K562 (cell line): Measurements from ENCODE around the gene STK4. TPM values are rescaled to one million over a fixed set of nuclear protein-coding genes. Genes with fewer than 3 reads are reported as not detected.

Source experiments
- ATAC-seq: fragments of 200-7000 bp; cut with Tn5 transposase; 3 replicates; pipeline ENCODE4 v1.9.1; 2020; ENCODE audit warnings: moderate library complexity
- BruUV-seq: library from RNA; stranded (reverse); fragments of 400-500 nt; replicated peaks from 2 replicates; lab custom pipeline; 2021; lab: Mats Ljungman, UMichigan
- CTCF ChIA-PET: fragments of 300-600 bp; formaldehyde crosslinking; extraction: SDS; loops from one replicate; lab custom pipeline; 2021; ENCODE audit warnings: low intra/inter-chr PET ratio; lab: Yijun Ruan, JAX
- POLR2A ChIA-PET: fragments of 300-600, 350-650 bp; sonication (Branson Sonifier 250); formaldehyde crosslinking; extraction: SDS; loops from one replicate; lab custom pipeline; 2021; ENCODE audit warnings: antibody characterized with exemption, inconsistent platforms; lab: Yijun Ruan, JAX
- DNase-seq, 4 experiments: peaks; one replicate each; pipeline versions ENCODE4 v3.0.0 to v3.0.0-alpha.2; 2011 to 2018; ENCODE audit warnings: low spot score in 3 of 4, mixed read lengths in 3 of 4; ENCODE audit errors: extremely low read depth in 1 of 4
- FAIRE-seq: peaks from 2 replicates; lab custom pipeline; 2011; peaks lifted over from hg19 to GRCh38; lab: Jason Lieb, UNC
- H2AFZ ChIP-seq: 2 replicates; pipeline ENCODE4 v1.6.0; 2011; ENCODE audit warnings: low read depth, low read length, control low read depth, inconsistent platforms
- H3K27ac ChIP-seq: fragments of 200-600 bp; 3 replicates; pipeline ENCODE4 v1.8.0; 2011; ENCODE audit warnings: low read depth, mild to moderate bottlenecking, control low read depth, inconsistent platforms, low read length, moderate library complexity, mixed read lengths; ENCODE audit errors: extremely low read depth
- H3K27me3 ChIP-seq, 2 experiments: fragments of 300-600 bp in 1 of 2; 2 replicates in 1 of 2; 3 replicates in 1 of 2; pipeline versions ENCODE4 v1.6.0 to v1.8.0; 2011; ENCODE audit warnings: inconsistent platforms in 2 of 2, low read length in 2 of 2, mild to moderate bottlenecking in 1 of 2, mixed read lengths in 1 of 2, moderate library complexity in 1 of 2; ENCODE audit not compliant: control insufficient read depth in 2 of 2, insufficient read depth in 2 of 2
- H3K36me3 ChIP-seq: fragments of 300-600 bp; 3 replicates; pipeline ENCODE4 v1.8.0; 2011; ENCODE audit warnings: mild to moderate bottlenecking, low read length, inconsistent platforms; ENCODE audit not compliant: control insufficient read depth, insufficient read depth
- H3K4me1 ChIP-seq, 2 experiments: fragments of 200-600 bp in 1 of 2; replicated peaks in 1 of 2; 2 replicates in 1 of 2; 3 replicates in 1 of 2; pipeline versions ENCODE4 v1.5.1 to v1.8.0; 2011; ENCODE audit warnings: inconsistent platforms in 2 of 2, low read length in 2 of 2, mild to moderate bottlenecking in 1 of 2, mixed read lengths in 1 of 2, moderate library complexity in 1 of 2; ENCODE audit not compliant: control insufficient read depth in 2 of 2, insufficient read depth in 2 of 2
- H3K4me2 ChIP-seq: 2 replicates; pipeline ENCODE4 v1.6.1; 2011; ENCODE audit warnings: low read length, control low read depth, inconsistent platforms, mixed read lengths; ENCODE audit not compliant: insufficient read depth
- H3K4me3 ChIP-seq: fragments of 200-600 bp; sonication (generic), shearing (Covaris generic); 2 replicates; pipeline ENCODE4 v1.5.1; 2016; ENCODE audit warnings: control low read depth, inconsistent platforms
- H3K79me2 ChIP-seq: fragments of 200-600 bp; 3 replicates; pipeline ENCODE4 v1.8.0; 2011; ENCODE audit warnings: low read length, inconsistent platforms; ENCODE audit not compliant: control insufficient read depth, insufficient read depth
- H3K9ac ChIP-seq, 2 experiments: 2 replicates each; pipeline versions ENCODE4 v1.6.0 to v1.6.1; 2011; ENCODE audit warnings: low read depth in 2 of 2, low read length in 2 of 2, control low read depth in 1 of 2, inconsistent platforms in 1 of 2, mild to moderate bottlenecking in 1 of 2, mixed read lengths in 1 of 2; ENCODE audit not compliant: insufficient read depth in 1 of 2
- H3K9me1 ChIP-seq: one replicate; pipeline ENCODE4 v1.6.0; 2011; ENCODE audit warnings: inconsistent platforms, mild to moderate bottlenecking, low read length, moderate library complexity; ENCODE audit not compliant: control insufficient read depth, insufficient read depth
- H3K9me3 ChIP-seq: replicated peaks from 2 replicates; pipeline ENCODE4 v1.5.1; 2011; ENCODE audit warnings: low read depth, low read length, inconsistent platforms; ENCODE audit not compliant: control insufficient read depth, insufficient read depth
- H4K20me1 ChIP-seq: replicated peaks from 2 replicates; pipeline ENCODE4 v1.6.1; 2011; ENCODE audit warnings: low read length, inconsistent platforms, mixed read lengths; ENCODE audit not compliant: control insufficient read depth, insufficient read depth
- BHLHE40 ChIP-seq: IDR thresholded peaks from 2 replicates; pipeline ENCODE4 v1.6.1; 2011; ENCODE audit warnings: low read length, improper control_type of control experiment
- ELF1 ChIP-seq: fragments of 200-800 bp; sonication (Bioruptor generic); IDR thresholded peaks from 2 replicates; pipeline ENCODE4 v1.6.1; 2016; ENCODE audit warnings: missing genetic modification characterization, missing compliant biosample characterization
- ELF4 ChIP-seq: fragments of 450-650 bp; formaldehyde crosslinking; IDR thresholded peaks from 2 replicates; pipeline ENCODE4 v1.4.0; 2022; ENCODE audit warnings: missing genetic modification characterization
- EWSR1 ChIP-seq: fragments of 450-650 bp; IDR thresholded peaks from 2 replicates; pipeline ENCODE4 v1.6.1; 2018; ENCODE audit warnings: borderline replicate concordance, mild to moderate bottlenecking, low read depth, moderate library complexity; ENCODE audit not compliant: partially characterized antibody
- FOSL1 ChIP-seq: fragments of 200-800 bp; sonication (Bioruptor generic); conservative IDR thresholded peaks from 2 replicates; pipeline ENCODE4 v1.6.1; 2016; ENCODE audit warnings: missing genetic modification characterization, missing compliant biosample characterization
- MBD2 ChIP-seq: sonication (generic); IDR thresholded peaks from 2 replicates; pipeline ENCODE4 v1.6.1; 2016; ENCODE audit warnings: low read depth, borderline replicate concordance
- NONO ChIP-seq, 2 experiments: fragments of 200-400 bp in 1 of 2; fragments of 450-650 bp in 1 of 2; formaldehyde crosslinking in 1 of 2; IDR thresholded peaks; 2 replicates each; pipeline ENCODE4 v1.6.1; 2017; ENCODE audit warnings: low read depth in 2 of 2, mild to moderate bottlenecking in 2 of 2, moderate library complexity in 2 of 2, low read length in 1 of 2
- POLR2AphosphoS5 ChIP-seq: IDR thresholded peaks from 2 replicates; pipeline ENCODE4 v1.6.1; 2011; ENCODE audit warnings: mild to moderate bottlenecking, low read depth, low read length, moderate library complexity; ENCODE audit not compliant: control insufficient read depth, insufficient read depth
- WHSC1 ChIP-seq: IDR thresholded peaks from one replicate; pipeline ENCODE4 v1.6.1; 2012; ENCODE audit warnings: low read length, control low read depth, inconsistent platforms
- ZNF134 ChIP-seq: fragments of 250-450 bp; sonication (Bioruptor Pico); conservative IDR thresholded peaks from 2 replicates; pipeline ENCODE4 v1.4.0; 2020
- ZNF316 ChIP-seq: fragments of 450-650 bp; IDR thresholded peaks from 2 replicates; pipeline ENCODE4 v1.6.1; 2016
- ZNF778 ChIP-seq: fragments of 450-650 bp; formaldehyde crosslinking; IDR thresholded peaks from 2 replicates; pipeline ENCODE4 v1.4.0; 2020; ENCODE audit warnings: mild to moderate bottlenecking, moderate library complexity
- WGBS: fragments of 100-300 bp; shearing (Covaris generic); methylation state at CpG from one replicate; pipeline ENCODE4 v1.1.6; 2016; ENCODE audit warnings: low coverage, mixed read lengths; ENCODE audit not compliant: insufficient coverage; ENCODE audit errors: missing lambda C conversion rate; 5-methylcytosine and 5-hydroxymethylcytosine counted together
- in situ Hi-C: fragments of 300-500 bp; cut with MboI; formaldehyde crosslinking; loops from 4 replicates; pipeline ENCODE4 v1.15.0; 2018; ENCODE audit warnings: inconsistent platforms, mixed read lengths
- intact Hi-C: fragments of 100-400 bp; cut with micrococcal nuclease; formaldehyde crosslinking; loops from 2 replicates; pipeline ENCODE4 v1.14.2; 2022
- polyA plus RNA-seq, 8 experiments: library from polyadenylated mRNA; depleted of rRNA in 4 of 8; stranded (reverse) in 5 of 8; unstranded in 3 of 8; fragments of >200 nt; fragmentation: Nextera tagmentation in 2 of 8; fragmentation: Illumina TruSeq in 1 of 8; extraction: Ambion mirVana in 2 of 8; extraction: Trizol in 1 of 8; gene quantifications; 2 replicates each; pipeline versions ENCODE4 v1.2.1 to v1.2.3, GENCODE V29; 2011 to 2014; ENCODE audit warnings: inconsistent platforms in 1 of 8, missing spikeins in 1 of 8
- total RNA-seq, 7 experiments: library from RNA; depleted of rRNA in 6 of 7; stranded (reverse); fragments of >200 nt in 6 of 7; fragmentation: Illumina TruSeq in 2 of 7; extraction: Trizol in 2 of 7; gene quantifications; 2 replicates each; pipeline versions ENCODE4 v1.2.1 to v1.2.3, GENCODE V29; 2011 to 2021; ENCODE audit warnings: low replicate concordance in 1 of 7
- TF ChIP-seq, protein P1 (sequence below): fragments of 250-450 bp; sonication (Bioruptor Pico); IDR thresholded peaks from 2 replicates; pipeline ENCODE4 v1.8.0; 2021; ENCODE audit warnings: borderline replicate concordance, mild to moderate bottlenecking, moderate library complexity; ENCODE audit not compliant: poor library complexity, severe bottlenecking
- TF ChIP-seq, protein P2 (sequence below): fragments of 250-450 bp; sonication (Bioruptor Pico); IDR thresholded peaks from 2 replicates; pipeline ENCODE4 v1.8.0; 2022; ENCODE audit warnings: inconsistent platforms, mild to moderate bottlenecking, moderate library complexity, borderline replicate concordance
- TF ChIP-seq, protein P3 (sequence below): fragments of 250-450 bp; sonication (Bioruptor Pico); IDR thresholded peaks from 2 replicates; pipeline ENCODE4 v1.4.0; 2020

Gene STK4
- total and polyA plus RNA-seq, 9 of the 15 experiments (the other 6 are each of a cell fraction or from before 2014, with no cell fraction given): 11.9 to 30.6 (median 22.2) TPM

GRCh38 chr20:44945261-44945660 lies 21.1 kb upstream of the STK4 start:
- no peak for ATAC-seq
- Histone ChIP-seq H3K4me3 (no peak overlapping the region), H2AFZ (no peak overlapping the region), H4K20me1 (peaks cover 13% of the 10 kb centered on the region), H3K27me3 (no peaks in the 10 kb centered on the region), H3K4me1 (no peaks in the 10 kb centered on the region), H3K9me1 (no peaks in the 10 kb centered on the region), H3K9ac (no peak overlapping the region), H3K36me3 (peaks cover 97% of the 10 kb centered on the region), H3K4me2 (no peak overlapping the region), H3K27ac (no peak overlapping the region), H3K9me3 (no peaks in the 10 kb centered on the region), H3K79me2 (no peaks in the 10 kb centered on the region)
- intact Hi-C loops: no loop called here
- 87% methylated on average over 6 of the region's 6 CpGs for WGBS
- in situ Hi-C loops: no loop called here
- TF ChIP-seq ZNF778 (no peak), ELF1 (no peak), EWSR1 (no peak), BHLHE40 (no peak), WHSC1 (no peak), ZNF134 (CRISPR knock-in tag) (no peak), ELF4 (no peak), NONO (IDR thresholded peaks at IDR 0.05; ENCODE audit: low read depth in 2 of 2, low read length in 1 of 2) (no peak), FOSL1 (tag) (no peak), ZNF316 (no peak), MBD2 (no peak), POLR2AphosphoS5 (no peak)
- TF ChIP-seq, protein P1, sequence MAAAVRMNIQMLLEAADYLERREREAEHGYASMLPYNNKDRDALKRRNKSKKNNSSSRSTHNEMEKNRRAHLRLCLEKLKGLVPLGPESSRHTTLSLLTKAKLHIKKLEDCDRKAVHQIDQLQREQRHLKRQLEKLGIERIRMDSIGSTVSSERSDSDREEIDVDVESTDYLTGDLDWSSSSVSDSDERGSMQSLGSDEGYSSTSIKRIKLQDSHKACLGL (CRISPR knock-in tag): no peak
- TF ChIP-seq, protein P2, sequence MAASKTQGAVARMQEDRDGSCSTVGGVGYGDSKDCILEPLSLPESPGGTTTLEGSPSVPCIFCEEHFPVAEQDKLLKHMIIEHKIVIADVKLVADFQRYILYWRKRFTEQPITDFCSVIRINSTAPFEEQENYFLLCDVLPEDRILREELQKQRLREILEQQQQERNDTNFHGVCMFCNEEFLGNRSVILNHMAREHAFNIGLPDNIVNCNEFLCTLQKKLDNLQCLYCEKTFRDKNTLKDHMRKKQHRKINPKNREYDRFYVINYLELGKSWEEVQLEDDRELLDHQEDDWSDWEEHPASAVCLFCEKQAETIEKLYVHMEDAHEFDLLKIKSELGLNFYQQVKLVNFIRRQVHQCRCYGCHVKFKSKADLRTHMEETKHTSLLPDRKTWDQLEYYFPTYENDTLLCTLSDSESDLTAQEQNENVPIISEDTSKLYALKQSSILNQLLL (CRISPR knock-in tag): no peak
- TF ChIP-seq, protein P3, sequence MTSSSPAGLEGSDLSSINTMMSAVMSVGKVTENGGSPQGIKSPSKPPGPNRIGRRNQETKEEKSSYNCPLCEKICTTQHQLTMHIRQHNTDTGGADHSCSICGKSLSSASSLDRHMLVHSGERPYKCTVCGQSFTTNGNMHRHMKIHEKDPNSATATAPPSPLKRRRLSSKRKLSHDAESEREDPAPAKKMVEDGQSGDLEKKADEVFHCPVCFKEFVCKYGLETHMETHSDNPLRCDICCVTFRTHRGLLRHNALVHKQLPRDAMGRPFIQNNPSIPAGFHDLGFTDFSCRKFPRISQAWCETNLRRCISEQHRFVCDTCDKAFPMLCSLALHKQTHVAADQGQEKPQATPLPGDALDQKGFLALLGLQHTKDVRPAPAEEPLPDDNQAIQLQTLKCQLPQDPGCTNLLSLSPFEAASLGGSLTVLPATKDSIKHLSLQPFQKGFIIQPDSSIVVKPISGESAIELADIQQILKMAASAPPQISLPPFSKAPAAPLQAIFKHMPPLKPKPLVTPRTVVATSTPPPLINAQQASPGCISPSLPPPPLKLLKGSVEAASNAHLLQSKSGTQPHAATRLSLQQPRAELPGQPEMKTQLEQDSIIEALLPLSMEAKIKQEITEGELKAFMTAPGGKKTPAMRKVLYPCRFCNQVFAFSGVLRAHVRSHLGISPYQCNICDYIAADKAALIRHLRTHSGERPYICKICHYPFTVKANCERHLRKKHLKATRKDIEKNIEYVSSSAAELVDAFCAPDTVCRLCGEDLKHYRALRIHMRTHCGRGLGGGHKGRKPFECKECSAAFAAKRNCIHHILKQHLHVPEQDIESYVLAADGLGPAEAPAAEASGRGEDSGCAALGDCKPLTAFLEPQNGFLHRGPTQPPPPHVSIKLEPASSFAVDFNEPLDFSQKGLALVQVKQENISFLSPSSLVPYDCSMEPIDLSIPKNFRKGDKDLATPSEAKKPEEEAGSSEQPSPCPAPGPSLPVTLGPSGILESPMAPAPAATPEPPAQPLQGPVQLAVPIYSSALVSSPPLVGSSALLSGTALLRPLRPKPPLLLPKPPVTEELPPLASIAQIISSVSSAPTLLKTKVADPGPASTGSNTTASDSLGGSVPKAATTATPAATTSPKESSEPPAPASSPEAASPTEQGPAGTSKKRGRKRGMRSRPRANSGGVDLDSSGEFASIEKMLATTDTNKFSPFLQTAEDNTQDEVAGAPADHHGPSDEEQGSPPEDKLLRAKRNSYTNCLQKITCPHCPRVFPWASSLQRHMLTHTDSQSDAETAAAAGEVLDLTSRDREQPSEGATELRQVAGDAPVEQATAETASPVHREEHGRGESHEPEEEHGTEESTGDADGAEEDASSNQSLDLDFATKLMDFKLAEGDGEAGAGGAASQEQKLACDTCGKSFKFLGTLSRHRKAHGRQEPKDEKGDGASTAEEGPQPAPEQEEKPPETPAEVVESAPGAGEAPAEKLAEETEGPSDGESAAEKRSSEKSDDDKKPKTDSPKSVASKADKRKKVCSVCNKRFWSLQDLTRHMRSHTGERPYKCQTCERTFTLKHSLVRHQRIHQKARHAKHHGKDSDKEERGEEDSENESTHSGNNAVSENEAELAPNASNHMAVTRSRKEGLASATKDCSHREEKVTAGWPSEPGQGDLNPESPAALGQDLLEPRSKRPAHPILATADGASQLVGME (CRISPR knock-in tag): no peak
- CTCF ChIA-PET: no interaction called here
- DNase-seq: no peak
- BruUV-seq: no TSS peak
- POLR2A ChIA-PET: interaction anchor here (0.6 to 2.0 kb wide), 3 partner anchors 15 to 337 kb away, joined by 4 to 6 read pairs (median 5); partner anchors contain the start of gene TOMM34
- no peak for FAIRE-seq
